ENCODE results near the gene WDFY3. TPM values are rescaled to one million over a fixed set of nuclear protein-coding genes. Genes with fewer than 3 reads are reported as not detected.

The WDFY3 gene
- total and polyA plus RNA-seq, 2 experiments from 2014 or later = 7.7 to 55.9 TPM

- no peak for DNase-seq (ENCODE audit: low spot score)
- no peak overlapping the region for H2AFZ ChIP-seq
- no peak overlapping the region for H3K4me3 ChIP-seq
- 67% methylated on average over 10 of the region's 10 CpGs for WGBS (ENCODE audit: low lambda C conversion rate, missing lambda C conversion rate)
- H3K27ac ChIP-seq = no peak overlapping the region
- peaks cover 10% of the 10 kb centered on the region for H3K4me1 ChIP-seq (ENCODE audit: insufficient read depth)
- H3K9me3 ChIP-seq (ENCODE audit: low read depth) = no peaks in the 10 kb centered on the region
- H3K27me3 ChIP-seq = no peaks in the 10 kb centered on the region
- H3K36me3 ChIP-seq (replicated peaks; ENCODE audit: insufficient read depth, low read depth) = no peaks in the 10 kb centered on the region
- H3K4me2 ChIP-seq = peak overlapping the region; percentile 20
- TF ChIP-seq EZH2 (IDR thresholded peaks at IDR 0.05; ENCODE audit: borderline replicate concordance) (no peak), EZH2phosphoT487 (IDR thresholded peaks at IDR 0.05; ENCODE audit: low read depth, severe bottlenecking, unreplicated experiment) (no peak), CTCF (IDR thresholded peaks at IDR 0.05; ENCODE audit: poor library complexity) (no peak)
- H4K20me1 ChIP-seq (ENCODE audit: insufficient read depth, poor library complexity, severe bottlenecking) = no peaks in the 10 kb centered on the region
- no peaks in the 10 kb centered on the region for H3K79me2 ChIP-seq
- no peaks in the 10 kb centered on the region for H3K9me2 ChIP-seq (replicated peaks; ENCODE audit: insufficient read depth)
Observed at GRCh38 chr4:84648863-84649647, 317.4 kb downstream of the WDFY3 start.

GRCh38 chr4:84648178-84648577 lies 318.3 kb downstream of the WDFY3 start:
- WGBS (ENCODE audit: low lambda C conversion rate, missing lambda C conversion rate) = 76% methylated on average over 1 of the region's 1 CpG
- Histone ChIP-seq H3K9me2 (replicated peaks; ENCODE audit: insufficient read depth) (no peaks in the 10 kb centered on the region), H3K4me2 (no peak overlapping the region), H2AFZ (no peak overlapping the region), H3K27ac (no peak overlapping the region), H3K9me3 (ENCODE audit: low read depth) (no peaks in the 10 kb centered on the region), H3K79me2 (no peaks in the 10 kb centered on the region), H3K4me3 (no peak overlapping the region), H3K27me3 (no peaks in the 10 kb centered on the region), H3K4me1 (ENCODE audit: insufficient read depth) (peaks cover 10% of the 10 kb centered on the region), H4K20me1 (ENCODE audit: insufficient read depth, poor library complexity, severe bottlenecking) (no peaks in the 10 kb centered on the region), H3K36me3 (replicated peaks; ENCODE audit: insufficient read depth, low read depth) (no peaks in the 10 kb centered on the region)
- TF ChIP-seq CTCF (IDR thresholded peaks at IDR 0.05; ENCODE audit: poor library complexity) (no peak), EZH2phosphoT487 (IDR thresholded peaks at IDR 0.05; ENCODE audit: low read depth, severe bottlenecking, unreplicated experiment) (no peak), EZH2 (IDR thresholded peaks at IDR 0.05; ENCODE audit: borderline replicate concordance) (no peak)
- no peak for DNase-seq (ENCODE audit: low spot score)

- Histone ChIP-seq H3K27ac (no peak overlapping the region), H3K4me3 (no peak overlapping the region), H3K9me2 (replicated peaks; ENCODE audit: insufficient read depth) (no peaks in the 10 kb centered on the region), H3K4me2 (no peak overlapping the region), H4K20me1 (ENCODE audit: insufficient read depth, poor library complexity, severe bottlenecking) (no peaks in the 10 kb centered on the region), H3K4me1 (ENCODE audit: insufficient read depth) (peaks cover 10% of the 10 kb centered on the region), H3K9me3 (ENCODE audit: low read depth) (no peaks in the 10 kb centered on the region), H3K36me3 (replicated peaks; ENCODE audit: insufficient read depth, low read depth) (no peaks in the 10 kb centered on the region), H2AFZ (no peak overlapping the region), H3K27me3 (no peaks in the 10 kb centered on the region), H3K79me2 (no peaks in the 10 kb centered on the region)
- DNase-seq (ENCODE audit: low spot score) = no peak
- WGBS (ENCODE audit: low lambda C conversion rate, missing lambda C conversion rate) = 71% methylated on average over 2 of the region's 2 CpGs
- TF ChIP-seq EZH2 (IDR thresholded peaks at IDR 0.05; ENCODE audit: borderline replicate concordance) = no peak
- TF ChIP-seq CTCF (IDR thresholded peaks at IDR 0.05; ENCODE audit: poor library complexity) = no peak
- no peak for TF ChIP-seq EZH2phosphoT487 (IDR thresholded peaks at IDR 0.05; ENCODE audit: low read depth, severe bottlenecking, unreplicated experiment)
Observed at GRCh38 chr4:84647312-84647884, 319.1 kb downstream of the WDFY3 start.

Measured in hepatocyte (in vitro differentiated cells).